Choroid plexus epithelial cell (primary cell): ENCODE measurements around the gene FAM167B.
"Not testable (repeated sequence)": the region's sequence is repeated elsewhere in the genome, so short reads cannot be mapped to it uniquely, and the experiment has no call there.

Experiments
- DNase-seq: peaks from one replicate; pipeline ENCODE4 v3.0.0-alpha.2; 2010; ENCODE audit warnings: low read depth
- H3K4me3 ChIP-seq: 2 replicates; pipeline ENCODE4 v1.5.1; 2011; ENCODE audit warnings: low read depth, mild to moderate bottlenecking, control low read depth, low read length, moderate library complexity
- CTCF ChIP-seq: conservative IDR thresholded peaks from 2 replicates; pipeline ENCODE4 v1.5.1; 2011; ENCODE audit warnings: low read depth, mild to moderate bottlenecking, control low read depth, inconsistent platforms, low read length, moderate library complexity

The FAM167B gene

GRCh38 chr1:32250893-32251716 lies 4.1 kb downstream of the FAM167B start, which contains the start of gene LCK:
TSS of gene LCK (plus strand) at chr1:32251265. CDS start at chr1:32274330, 23,065 bp downstream.
- no peak within 1 kb of the TSS for H3K4me3 ChIP-seq
- no peak for TF ChIP-seq CTCF
- DNase-seq, result no peak

GRCh38 chr1:32255072-32256071 lies 8.3 kb downstream of the FAM167B start:
- H3K4me3 ChIP-seq, result no peak overlapping the region
- no peak for DNase-seq
- no peak for TF ChIP-seq CTCF

GRCh38 chr1:32256473-32257226 lies 9.6 kb downstream of the FAM167B start:
- no peak overlapping the region for H3K4me3 ChIP-seq
- no peak for TF ChIP-seq CTCF
- no peak for DNase-seq

- H3K4me3 ChIP-seq, result no peak overlapping the region
- no peak for DNase-seq
Observed at GRCh38 chr1:32257227-32257508, 10.1 kb downstream of the FAM167B start.

GRCh38 chr1:32263236-32263593 lies 16.2 kb downstream of the FAM167B start:
- DNase-seq, result not testable (repeated sequence)

More at GRCh38 chr1:32257227-32257508, 10.1 kb downstream of the FAM167B start:
- no peak for TF ChIP-seq CTCF

GRCh38 chr1:32263744-32264143 lies 16.7 kb downstream of the FAM167B start:
- no peak overlapping the region for H3K4me3 ChIP-seq
- no peak for DNase-seq
- no peak for TF ChIP-seq CTCF

More at GRCh38 chr1:32263236-32263593, 16.2 kb downstream of the FAM167B start:
- H3K4me3 ChIP-seq, result not testable (repeated sequence)

- no peak for DNase-seq
- TF ChIP-seq CTCF, result no peak
- H3K4me3 ChIP-seq, result no peak overlapping the region
Observed at GRCh38 chr1:32265846-32266245, 18.8 kb downstream of the FAM167B start.
